Loucy (cell line): Measurements from ENCODE around the gene SUPT3H.

Experiments used
- H2AFZ ChIP-seq: fragments of 200-600 bp; sonication (generic); 2 replicates; pipeline ENCODE4 v1.6.0; 2016; ENCODE audit warnings: antibody characterized with exemption, mild to moderate bottlenecking, low read length, moderate library complexity
- H3F3A ChIP-seq: fragments of 200-600 bp; 2 replicates; pipeline ENCODE4 v1.6.0; 2016; ENCODE audit warnings: antibody characterized with exemption, low read depth, mild to moderate bottlenecking
- H3K27me3 ChIP-seq: fragments of 200-600 bp; sonication (generic); 2 replicates; pipeline ENCODE4 v1.6.1; 2014; ENCODE audit warnings: low read length, mild to moderate bottlenecking; ENCODE audit not compliant: insufficient read depth, poor library complexity, severe bottlenecking
- H3K36me3 ChIP-seq: fragments of 200-600 bp; sonication (generic); 2 replicates; pipeline ENCODE4 v1.6.1; 2016; ENCODE audit warnings: low read length; ENCODE audit not compliant: insufficient read depth
- H3K4me1 ChIP-seq: fragments of 200-600 bp; sonication (generic); 2 replicates; pipeline ENCODE4 v1.5.1; 2014; ENCODE audit warnings: low read length, mild to moderate bottlenecking; ENCODE audit not compliant: insufficient read depth, poor library complexity, severe bottlenecking
- H3K4me2 ChIP-seq: fragments of 200-600 bp; sonication (generic); 2 replicates; pipeline ENCODE4 v1.6.0; 2014; ENCODE audit warnings: antibody characterized with exemption, low read length, low read depth, mild to moderate bottlenecking; ENCODE audit not compliant: poor library complexity, severe bottlenecking
- H3K4me3 ChIP-seq: fragments of 200-600 bp; sonication (generic); 2 replicates; pipeline ENCODE4 v1.5.1; 2014; ENCODE audit warnings: low read length, mild to moderate bottlenecking, mixed read lengths; ENCODE audit not compliant: poor library complexity, severe bottlenecking
- H3K79me2 ChIP-seq: fragments of 200-600 bp; sonication (generic); 2 replicates; pipeline ENCODE4 v1.6.1; 2014; ENCODE audit warnings: low read length; ENCODE audit not compliant: insufficient read depth
- H3K9ac ChIP-seq: fragments of 200-600 bp; sonication (generic); 2 replicates; pipeline ENCODE4 v1.6.0; 2014; ENCODE audit warnings: mild to moderate bottlenecking, low read depth, low read length, moderate library complexity; ENCODE audit not compliant: poor library complexity, severe bottlenecking
- H3K9me2 ChIP-seq: fragments of 200-600 bp; sonication (generic); replicated peaks from 2 replicates; pipeline ENCODE4 v1.6.1; 2016; ENCODE audit warnings: low read depth, low read length, mixed read lengths
- H3K9me3 ChIP-seq: fragments of 200-600 bp; sonication (generic); 2 replicates; pipeline ENCODE4 v1.6.1; 2014; ENCODE audit warnings: mild to moderate bottlenecking, antibody characterized with exemption, low read length, low read depth; ENCODE audit not compliant: insufficient read depth
- H4K20me1 ChIP-seq: fragments of 200-600 bp; sonication (generic); 2 replicates; pipeline ENCODE4 v1.6.0; 2014; ENCODE audit warnings: antibody characterized with exemption, low read length, mild to moderate bottlenecking; ENCODE audit not compliant: insufficient read depth, poor library complexity, severe bottlenecking
- CTCF ChIP-seq: fragments of 200-600 bp; sonication (generic); conservative IDR thresholded peaks from 2 replicates; pipeline ENCODE4 v1.5.1; 2014; ENCODE audit warnings: mild to moderate bottlenecking, antibody characterized with exemption, low read length
- EZH2phosphoT487 ChIP-seq: fragments of 200-600 bp; IDR thresholded peaks from 2 replicates; pipeline ENCODE4 v1.6.1; 2018; ENCODE audit warnings: antibody characterized with exemption, mild to moderate bottlenecking, moderate library complexity, borderline replicate concordance

SUPT3H gene

GRCh38 chr6:45365036-45365435 is 12.7 kb downstream of the SUPT3H start:
- Histone ChIP-seq H3K4me1 (peaks cover 34% of the 10 kb centered on the region), H3K9me2 (no peaks in the 10 kb centered on the region), H3K36me3 (no peaks in the 10 kb centered on the region), H3K9ac (no peak overlapping the region), H3F3A (no peaks in the 10 kb centered on the region), H3K4me2 (no peak overlapping the region), H4K20me1 (no peaks in the 10 kb centered on the region), H3K4me3 (no peak overlapping the region), H3K79me2 (peaks cover 7% of the 10 kb centered on the region; the same call in 1 of the 2 replicates), H3K27me3 (no peaks in the 10 kb centered on the region), H3K9me3 (no peaks in the 10 kb centered on the region), H2AFZ (no peak overlapping the region)
- TF ChIP-seq EZH2phosphoT487 (no peak), CTCF (no peak)

- Histone ChIP-seq H2AFZ (no peak overlapping the region), H3K36me3 (no peaks in the 10 kb centered on the region), H4K20me1 (no peaks in the 10 kb centered on the region), H3K4me3 (no peak overlapping the region), H3K9me3 (no peaks in the 10 kb centered on the region), H3K9me2 (no peaks in the 10 kb centered on the region), H3K27me3 (no peaks in the 10 kb centered on the region), H3K4me2 (no peak overlapping the region), H3K9ac (no peak overlapping the region), H3K79me2 (0 out of 2 replicates have a peak, but pooled peaks cover 7% of the 10 kb centered on the region), H3K4me1 (peaks cover 28% of the 10 kb centered on the region), H3F3A (no peaks in the 10 kb centered on the region)
- TF ChIP-seq EZH2phosphoT487 (no peak), CTCF (no peak)
Measured at GRCh38 chr6:45364466-45364865, 13.3 kb downstream of the SUPT3H start.

GRCh38 chr6:45353654-45354053 is 24.1 kb downstream of the SUPT3H start:
- H3K79me2 ChIP-seq, result 0 out of 2 replicates have a peak, but pooled peaks cover 6% of the 10 kb centered on the region
- peaks cover 27% of the 10 kb centered on the region for H3K4me1 ChIP-seq
- H3K4me2 ChIP-seq, result no peak overlapping the region
- no peaks in the 10 kb centered on the region for H3K27me3 ChIP-seq
- H4K20me1 ChIP-seq, result no peaks in the 10 kb centered on the region
- no peak for TF ChIP-seq EZH2phosphoT487
- TF ChIP-seq CTCF, result no peak
- no peak overlapping the region for H3K9ac ChIP-seq
- no peaks in the 10 kb centered on the region for H3K36me3 ChIP-seq
- 0 out of 2 replicates have a peak, but pooled peaks cover 4% of the 10 kb centered on the region for H3F3A ChIP-seq
- H3K9me2 ChIP-seq, result no peaks in the 10 kb centered on the region
- no peaks in the 10 kb centered on the region for H3K9me3 ChIP-seq
- H3K4me3 ChIP-seq, result no peak overlapping the region
- H2AFZ ChIP-seq, result no peak overlapping the region
